Vagina (tissue), 2 donors: ENCODE results near the gene MMP19. TPM values are rescaled to one million over a fixed set of nuclear protein-coding genes. Genes with fewer than 3 reads are reported as not detected.

Source experiments
- DNase-seq, 2 donors: peaks; one replicate each; pipeline ENCODE4 v3.0.0-alpha.2; 2017; ENCODE audit errors: extremely low spot score in 2 of 2
- H3K27ac ChIP-seq: fragments of 200-600 bp; sonication (generic); one replicate; pipeline ENCODE4 v1.5.1; 2019
- H3K27me3 ChIP-seq: fragments of 200-600 bp; sonication (generic); one replicate; pipeline ENCODE4 v1.5.1; 2019
- H3K36me3 ChIP-seq, 2 donors: fragments of 200-600 bp; sonication (generic); one replicate each; pipeline ENCODE4 v1.5.1; 2017 to 2019
- H3K4me1 ChIP-seq: fragments of 200-600 bp; sonication (generic); one replicate; pipeline ENCODE4 v1.5.1; 2019
- H3K4me3 ChIP-seq, 2 donors: fragments of 200-600 bp; sonication (generic); 1 replicate in 1 of 2; 2 replicates in 1 of 2; pipeline ENCODE4 v1.5.1; 2016 to 2019
- H3K9me3 ChIP-seq: fragments of 200-600 bp; sonication (generic); one replicate; pipeline ENCODE4 v1.5.1; 2019
- POLR2A ChIP-seq, 2 donors: fragments of 450-650 bp; IDR thresholded peaks; one replicate each; pipeline ENCODE4 v1.6.1; 2017; ENCODE audit warnings: antibody characterized with exemption in 2 of 2, mild to moderate bottlenecking in 2 of 2, moderate library complexity in 2 of 2
- POLR2AphosphoS5 ChIP-seq, 2 donors: sonication (generic); formaldehyde crosslinking; IDR thresholded peaks; one replicate each; pipeline ENCODE4 v1.9.0; 2017; ENCODE audit warnings: antibody characterized with exemption in 2 of 2, mild to moderate bottlenecking in 2 of 2, low read depth in 1 of 2; ENCODE audit not compliant: insufficient read depth in 1 of 2
- intact Hi-C: fragments of 100-400 bp; cut with DNase I; formaldehyde crosslinking; loops from one replicate; pipeline ENCODE4 v1.15.1; 2023
- total RNA-seq: library from RNA; depleted of rRNA; stranded (reverse); fragments of >200 nt; gene quantifications from one replicate; pipeline ENCODE4 v1.2.3, GENCODE V29; 2016
- TF ChIP-seq, protein P1 (sequence below), 3 experiments: fragments of 450-650 bp in 2 of 3; fragments of 200-600 bp in 1 of 3; sonication (generic) in 1 of 3; IDR thresholded peaks; one replicate each; pipeline ENCODE4 v1.5.1; 2017 to 2019; ENCODE audit warnings: antibody characterized with exemption in 3 of 3, mild to moderate bottlenecking in 2 of 3, moderate library complexity in 2 of 3

The MMP19 gene
- total RNA-seq, 1 donor from 2014 or later, result 21.6 TPM

DNA sequence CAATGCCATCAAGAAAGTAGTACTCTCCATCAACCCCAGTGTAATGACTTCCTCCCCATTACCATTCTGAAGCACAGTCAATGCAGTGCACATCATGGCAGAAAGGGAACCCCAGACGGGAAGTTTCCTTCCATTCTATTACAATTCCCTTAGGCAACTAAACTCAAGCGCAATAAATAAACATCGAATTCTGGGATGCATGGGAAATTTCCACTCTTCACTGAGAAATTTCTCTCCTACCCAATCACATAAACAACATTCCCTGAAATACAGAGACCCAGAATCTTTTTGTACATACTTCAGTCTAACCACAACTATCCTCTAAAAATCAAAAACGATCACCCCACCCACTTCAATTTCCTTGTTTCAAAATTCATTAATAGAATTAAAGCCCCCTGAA is 45.2 kb downstream of the MMP19 start:
- peaks cover 0 to 59% of the 10 kb centered on the region in 2 donors for H3K36me3 ChIP-seq

GRCh38 chr12:55797068-55797467 is 45.7 kb downstream of the MMP19 start:
- no peaks in the 10 kb centered on the region for H3K9me3 ChIP-seq
- H3K36me3 ChIP-seq, result peaks cover 0 to 58% of the 10 kb centered on the region in 2 donors
- TF ChIP-seq POLR2AphosphoS5 (IDR thresholded peaks at IDR 0.05; ENCODE audit: insufficient read depth in 1 of 2, low read depth in 1 of 2) (no peak), POLR2A (IDR thresholded peaks at IDR 0.05) (no peak)
- TF ChIP-seq, protein P1, sequence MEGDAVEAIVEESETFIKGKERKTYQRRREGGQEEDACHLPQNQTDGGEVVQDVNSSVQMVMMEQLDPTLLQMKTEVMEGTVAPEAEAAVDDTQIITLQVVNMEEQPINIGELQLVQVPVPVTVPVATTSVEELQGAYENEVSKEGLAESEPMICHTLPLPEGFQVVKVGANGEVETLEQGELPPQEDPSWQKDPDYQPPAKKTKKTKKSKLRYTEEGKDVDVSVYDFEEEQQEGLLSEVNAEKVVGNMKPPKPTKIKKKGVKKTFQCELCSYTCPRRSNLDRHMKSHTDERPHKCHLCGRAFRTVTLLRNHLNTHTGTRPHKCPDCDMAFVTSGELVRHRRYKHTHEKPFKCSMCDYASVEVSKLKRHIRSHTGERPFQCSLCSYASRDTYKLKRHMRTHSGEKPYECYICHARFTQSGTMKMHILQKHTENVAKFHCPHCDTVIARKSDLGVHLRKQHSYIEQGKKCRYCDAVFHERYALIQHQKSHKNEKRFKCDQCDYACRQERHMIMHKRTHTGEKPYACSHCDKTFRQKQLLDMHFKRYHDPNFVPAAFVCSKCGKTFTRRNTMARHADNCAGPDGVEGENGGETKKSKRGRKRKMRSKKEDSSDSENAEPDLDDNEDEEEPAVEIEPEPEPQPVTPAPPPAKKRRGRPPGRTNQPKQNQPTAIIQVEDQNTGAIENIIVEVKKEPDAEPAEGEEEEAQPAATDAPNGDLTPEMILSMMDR (IDR thresholded peaks at IDR 0.05), result peak in 2 of 3 experiments; percentile 30 to 43
- H3K4me1 ChIP-seq, result peaks cover 9% of the 10 kb centered on the region
- no peak overlapping the region for H3K4me3 ChIP-seq
- H3K27ac ChIP-seq, result no peak overlapping the region
- no peaks in the 10 kb centered on the region for H3K27me3 ChIP-seq
- DNase-seq, result no peak
- intact Hi-C loops, result loop anchor here (10.0 kb wide), 2 partner anchors 52 to 142 kb away; partner anchors contain the start of gene GDF11

More for the DNA sequence above, 45.2 kb downstream of the MMP19 start:
- intact Hi-C loops, result loop anchor here (10.0 kb wide), 2 partner anchors 53 to 143 kb away; partner anchors contain the start of gene GDF11
- TF ChIP-seq, protein P1 (IDR thresholded peaks at IDR 0.05), result no peak
- no peak for TF ChIP-seq POLR2AphosphoS5 (IDR thresholded peaks at IDR 0.05; ENCODE audit: insufficient read depth in 1 of 2, low read depth in 1 of 2)
- TF ChIP-seq POLR2A (IDR thresholded peaks at IDR 0.05), result no peak
- DNase-seq, result no peak
- Histone ChIP-seq H3K27ac (no peak overlapping the region), H3K27me3 (no peaks in the 10 kb centered on the region), H3K4me3 (no peak overlapping the region), H3K9me3 (no peaks in the 10 kb centered on the region), H3K4me1 (peaks cover 9% of the 10 kb centered on the region)

- intact Hi-C loops, result loop anchor here (10.0 kb wide), 2 partner anchors 51 to 141 kb away; partner anchors contain the start of gene GDF11
- peaks cover 0 to 65% of the 10 kb centered on the region in 2 donors for H3K36me3 ChIP-seq
- peaks cover 9% of the 10 kb centered on the region for H3K4me1 ChIP-seq
- H3K27ac ChIP-seq, result no peak overlapping the region
- no peak overlapping the region for H3K4me3 ChIP-seq
- no peaks in the 10 kb centered on the region for H3K9me3 ChIP-seq
- TF ChIP-seq POLR2A (IDR thresholded peaks at IDR 0.05) (no peak), POLR2AphosphoS5 (IDR thresholded peaks at IDR 0.05; ENCODE audit: insufficient read depth in 1 of 2, low read depth in 1 of 2) (no peak)
- TF ChIP-seq, protein P1 (IDR thresholded peaks at IDR 0.05), result no peak
- no peak for DNase-seq
- no peaks in the 10 kb centered on the region for H3K27me3 ChIP-seq
These were observed 46.8 kb downstream of the MMP19 start for GRCh38 chr12:55795950-55796349.

GRCh38 chr12:55789893-55790292 is 52.8 kb downstream of the MMP19 start:
- Histone ChIP-seq H3K36me3 (peaks cover 0 to 83% of the 10 kb centered on the region in 2 donors), H3K27me3 (no peaks in the 10 kb centered on the region), H3K4me1 (no peaks in the 10 kb centered on the region), H3K27ac (no peak overlapping the region), H3K9me3 (no peaks in the 10 kb centered on the region), H3K4me3 (no peak overlapping the region)
- no peak for DNase-seq
- TF ChIP-seq POLR2A (IDR thresholded peaks at IDR 0.05) (no peak), POLR2AphosphoS5 (IDR thresholded peaks at IDR 0.05; ENCODE audit: insufficient read depth in 1 of 2, low read depth in 1 of 2) (no peak)
- TF ChIP-seq, protein P1 (IDR thresholded peaks at IDR 0.05), result no peak
- intact Hi-C loops, result loop anchor here (10.0 kb wide), 2 partner anchors 45 to 135 kb away; partner anchors contain the start of gene GDF11

DNA sequence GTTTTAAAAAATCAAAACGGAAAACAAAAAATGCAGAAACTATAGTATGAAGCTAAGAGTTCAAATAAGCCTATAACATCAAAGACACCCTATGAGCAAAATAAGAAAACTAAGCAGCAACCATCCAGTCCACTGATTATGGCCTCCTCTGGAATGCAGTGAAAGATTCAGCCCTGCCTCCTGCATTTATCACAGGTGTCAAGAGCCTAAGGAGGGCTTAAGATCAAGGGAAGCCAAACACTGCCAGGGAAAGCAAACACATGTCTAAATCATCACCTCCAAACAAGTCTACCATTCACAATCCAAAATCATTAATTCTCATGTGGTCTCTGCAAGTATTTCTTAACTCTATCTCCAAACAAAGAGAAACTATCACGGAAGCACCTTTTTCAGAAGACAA is 53.6 kb downstream of the MMP19 start:
- TF ChIP-seq POLR2AphosphoS5 (IDR thresholded peaks at IDR 0.05; ENCODE audit: insufficient read depth in 1 of 2, low read depth in 1 of 2) (no peak), POLR2A (IDR thresholded peaks at IDR 0.05) (no peak)
- TF ChIP-seq, protein P1 (IDR thresholded peaks at IDR 0.05), result no peak
- peaks cover 0 to 81% of the 10 kb centered on the region in 2 donors for H3K36me3 ChIP-seq

More for the DNA sequence above, 53.6 kb downstream of the MMP19 start:
- no peaks in the 10 kb centered on the region for H3K4me1 ChIP-seq
- DNase-seq, result no peak
- no peaks in the 10 kb centered on the region for H3K9me3 ChIP-seq
- no peak overlapping the region for H3K4me3 ChIP-seq
- H3K27ac ChIP-seq, result no peak overlapping the region
- H3K27me3 ChIP-seq, result no peaks in the 10 kb centered on the region
- intact Hi-C loops, result no loop called here
